Liver (tissue), 3 donors: ENCODE data around the gene MYOZ2.

Source experiments
- EGR1 ChIP-seq, 2 donors: IDR thresholded peaks; 2 replicates each; pipeline ENCODE4 v1.6.1; 2016 to 2018; ENCODE audit warnings: antibody characterized with exemption in 2 of 2, low read depth in 2 of 2
- FOXA2 ChIP-seq: IDR thresholded peaks from 2 replicates; pipeline ENCODE4 v1.6.1; 2016; ENCODE audit warnings: antibody characterized with exemption
- RAD21 ChIP-seq, 2 donors: IDR thresholded peaks; 2 replicates each; pipeline ENCODE4 v1.6.1; 2016; ENCODE audit warnings: antibody characterized with exemption in 2 of 2, mild to moderate bottlenecking in 2 of 2
- SP1 ChIP-seq: IDR thresholded peaks from 2 replicates; pipeline ENCODE4 v1.6.1; 2018; ENCODE audit warnings: antibody characterized with exemption, mild to moderate bottlenecking
- TAF1 ChIP-seq: conservative IDR thresholded peaks from 2 replicates; pipeline ENCODE4 v1.6.1; 2016; ENCODE audit warnings: antibody characterized with exemption, mild to moderate bottlenecking
- YY1 ChIP-seq: IDR thresholded peaks from 2 replicates; pipeline ENCODE4 v1.6.1; 2016; ENCODE audit warnings: antibody characterized with exemption, mild to moderate bottlenecking
- ZBTB33 ChIP-seq: IDR thresholded peaks from 2 replicates; pipeline ENCODE4 v1.6.1; 2016; ENCODE audit warnings: antibody characterized with exemption
- TF ChIP-seq, protein P1 (sequence below): fragments of 150-350 bp; IDR thresholded peaks from 2 replicates; pipeline ENCODE4 v1.5.1; 2017; ENCODE audit warnings: improper control_type of control experiment, low read depth, low read length; ENCODE audit not compliant: missing input control
- TF ChIP-seq, protein P2 (sequence below): IDR thresholded peaks from 2 replicates; pipeline ENCODE4 v1.6.1; 2016; ENCODE audit warnings: antibody characterized with exemption
- TF ChIP-seq, protein P3 (sequence below): IDR thresholded peaks from 2 replicates; pipeline ENCODE4 v1.6.1; 2016; ENCODE audit warnings: antibody characterized with exemption, mild to moderate bottlenecking
- donor health status: healthy.
- donor health status: healthy.

DNA sequence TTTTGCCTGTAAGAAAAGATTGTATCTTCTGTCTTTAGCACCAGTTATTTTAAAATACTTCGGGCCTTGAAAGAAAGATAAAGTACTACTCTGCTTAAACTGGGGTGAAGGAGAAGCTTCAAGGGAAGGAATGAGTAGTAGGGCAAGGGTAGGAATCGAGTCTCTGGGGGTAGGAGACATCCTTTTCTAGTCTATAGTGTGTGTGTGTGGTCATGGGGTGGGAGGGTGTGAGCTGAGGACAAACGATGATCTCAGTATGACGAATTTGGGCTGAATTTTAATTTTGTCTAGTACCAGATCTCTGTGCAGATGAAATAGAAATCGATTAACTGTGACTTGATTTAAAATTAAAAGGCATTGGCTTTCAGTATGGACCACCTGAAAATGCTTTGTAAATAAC is 3.3 kb upstream of the MYOZ2 start:
- TF ChIP-seq, protein P1, sequence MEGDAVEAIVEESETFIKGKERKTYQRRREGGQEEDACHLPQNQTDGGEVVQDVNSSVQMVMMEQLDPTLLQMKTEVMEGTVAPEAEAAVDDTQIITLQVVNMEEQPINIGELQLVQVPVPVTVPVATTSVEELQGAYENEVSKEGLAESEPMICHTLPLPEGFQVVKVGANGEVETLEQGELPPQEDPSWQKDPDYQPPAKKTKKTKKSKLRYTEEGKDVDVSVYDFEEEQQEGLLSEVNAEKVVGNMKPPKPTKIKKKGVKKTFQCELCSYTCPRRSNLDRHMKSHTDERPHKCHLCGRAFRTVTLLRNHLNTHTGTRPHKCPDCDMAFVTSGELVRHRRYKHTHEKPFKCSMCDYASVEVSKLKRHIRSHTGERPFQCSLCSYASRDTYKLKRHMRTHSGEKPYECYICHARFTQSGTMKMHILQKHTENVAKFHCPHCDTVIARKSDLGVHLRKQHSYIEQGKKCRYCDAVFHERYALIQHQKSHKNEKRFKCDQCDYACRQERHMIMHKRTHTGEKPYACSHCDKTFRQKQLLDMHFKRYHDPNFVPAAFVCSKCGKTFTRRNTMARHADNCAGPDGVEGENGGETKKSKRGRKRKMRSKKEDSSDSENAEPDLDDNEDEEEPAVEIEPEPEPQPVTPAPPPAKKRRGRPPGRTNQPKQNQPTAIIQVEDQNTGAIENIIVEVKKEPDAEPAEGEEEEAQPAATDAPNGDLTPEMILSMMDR = no peak
- TF ChIP-seq EGR1 (IDR thresholded peaks at IDR 0.05; ENCODE audit: low read depth in 2 of 2) (no peak), RAD21 (IDR thresholded peaks at IDR 0.05) (no peak), YY1 (no peak), TAF1 (no peak), FOXA2 (no peak), ZBTB33 (no peak), SP1 (no peak)
- TF ChIP-seq, protein P2, sequence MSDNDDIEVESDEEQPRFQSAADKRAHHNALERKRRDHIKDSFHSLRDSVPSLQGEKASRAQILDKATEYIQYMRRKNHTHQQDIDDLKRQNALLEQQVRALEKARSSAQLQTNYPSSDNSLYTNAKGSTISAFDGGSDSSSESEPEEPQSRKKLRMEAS = no peak
- TF ChIP-seq, protein P3, sequence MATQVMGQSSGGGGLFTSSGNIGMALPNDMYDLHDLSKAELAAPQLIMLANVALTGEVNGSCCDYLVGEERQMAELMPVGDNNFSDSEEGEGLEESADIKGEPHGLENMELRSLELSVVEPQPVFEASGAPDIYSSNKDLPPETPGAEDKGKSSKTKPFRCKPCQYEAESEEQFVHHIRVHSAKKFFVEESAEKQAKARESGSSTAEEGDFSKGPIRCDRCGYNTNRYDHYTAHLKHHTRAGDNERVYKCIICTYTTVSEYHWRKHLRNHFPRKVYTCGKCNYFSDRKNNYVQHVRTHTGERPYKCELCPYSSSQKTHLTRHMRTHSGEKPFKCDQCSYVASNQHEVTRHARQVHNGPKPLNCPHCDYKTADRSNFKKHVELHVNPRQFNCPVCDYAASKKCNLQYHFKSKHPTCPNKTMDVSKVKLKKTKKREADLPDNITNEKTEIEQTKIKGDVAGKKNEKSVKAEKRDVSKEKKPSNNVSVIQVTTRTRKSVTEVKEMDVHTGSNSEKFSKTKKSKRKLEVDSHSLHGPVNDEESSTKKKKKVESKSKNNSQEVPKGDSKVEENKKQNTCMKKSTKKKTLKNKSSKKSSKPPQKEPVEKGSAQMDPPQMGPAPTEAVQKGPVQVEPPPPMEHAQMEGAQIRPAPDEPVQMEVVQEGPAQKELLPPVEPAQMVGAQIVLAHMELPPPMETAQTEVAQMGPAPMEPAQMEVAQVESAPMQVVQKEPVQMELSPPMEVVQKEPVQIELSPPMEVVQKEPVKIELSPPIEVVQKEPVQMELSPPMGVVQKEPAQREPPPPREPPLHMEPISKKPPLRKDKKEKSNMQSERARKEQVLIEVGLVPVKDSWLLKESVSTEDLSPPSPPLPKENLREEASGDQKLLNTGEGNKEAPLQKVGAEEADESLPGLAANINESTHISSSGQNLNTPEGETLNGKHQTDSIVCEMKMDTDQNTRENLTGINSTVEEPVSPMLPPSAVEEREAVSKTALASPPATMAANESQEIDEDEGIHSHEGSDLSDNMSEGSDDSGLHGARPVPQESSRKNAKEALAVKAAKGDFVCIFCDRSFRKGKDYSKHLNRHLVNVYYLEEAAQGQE = no peak
